Measurements from ENCODE around the gene CBX2.

Gene CBX2

DNA sequence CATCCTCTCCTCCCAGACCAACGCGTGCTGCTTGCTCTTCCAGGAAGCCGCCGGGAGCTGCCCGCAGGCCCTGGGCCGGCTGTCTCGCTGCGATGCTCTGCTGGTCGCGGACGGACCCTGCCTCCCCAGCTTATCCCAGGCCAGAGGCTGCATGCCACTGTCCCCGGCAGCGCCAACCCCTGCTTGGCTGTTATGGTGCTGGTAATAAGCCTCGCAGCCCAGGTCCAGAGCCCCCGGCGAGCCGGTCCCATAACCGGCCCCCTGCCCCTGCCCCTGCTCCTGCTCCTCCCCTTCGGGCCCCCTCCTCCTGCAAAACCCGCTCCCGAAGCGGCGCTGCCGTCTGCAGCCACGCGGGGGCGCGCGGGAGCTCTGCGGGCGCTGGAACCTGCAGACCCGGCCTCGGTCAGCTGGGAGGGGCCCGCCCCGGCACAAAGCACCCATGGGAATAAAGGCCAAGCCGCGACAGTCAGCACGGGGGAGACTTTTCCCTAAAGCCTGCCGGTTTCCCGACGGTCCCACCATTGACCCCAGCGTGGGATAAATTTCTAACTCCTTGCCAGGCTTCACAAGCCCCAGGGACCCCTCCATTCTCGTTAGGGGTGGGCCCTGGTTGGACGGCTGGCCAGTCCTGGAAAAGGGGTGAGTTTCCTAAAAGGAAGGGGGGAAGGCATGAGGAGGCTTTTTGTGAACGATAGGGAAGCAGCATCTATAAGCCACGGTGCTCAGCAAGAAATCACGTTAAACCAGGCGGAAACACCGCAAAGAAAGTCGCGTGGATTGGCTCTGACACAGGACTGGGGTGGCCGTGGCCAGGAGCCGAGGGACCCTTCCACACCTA, 36.0 kb upstream of the CBX2 start:
- Histone ChIP-seq H4K20me1 (ENCODE audit: control insufficient read depth, insufficient read depth, low read depth, low read length) (no peaks in the 10 kb centered on the region), H3K36me3 (ENCODE audit: control insufficient read depth, low read length) (no peaks in the 10 kb centered on the region), H3K4me1 (ENCODE audit: control insufficient read depth, low read length) (peaks cover 3% of the 10 kb centered on the region), H3K27ac (ENCODE audit: low read depth, low read length) (no peak overlapping the region), H3K4me3 (ENCODE audit: low read length) (no peak overlapping the region), H3K4me2 (ENCODE audit: low read length) (no peak overlapping the region), H3F3A (ENCODE audit: control insufficient read depth, insufficient read depth) (no peaks in the 10 kb centered on the region), H3K79me2 (ENCODE audit: control insufficient read depth, low read length) (no peaks in the 10 kb centered on the region), H3K9me2 (replicated peaks; ENCODE audit: control insufficient read depth, low read length) (no peaks in the 10 kb centered on the region), H3K9me3 (ENCODE audit: control insufficient read depth, insufficient read depth, low read length) (no peaks in the 10 kb centered on the region), H3K27me3 (ENCODE audit: control insufficient read depth, low read length) (peaks cover 10% of the 10 kb centered on the region)
- TF ChIP-seq EZH2phosphoT487 (IDR thresholded peaks at IDR 0.05; ENCODE audit: borderline replicate concordance, low read length): no peak
- TF ChIP-seq, protein P1, sequence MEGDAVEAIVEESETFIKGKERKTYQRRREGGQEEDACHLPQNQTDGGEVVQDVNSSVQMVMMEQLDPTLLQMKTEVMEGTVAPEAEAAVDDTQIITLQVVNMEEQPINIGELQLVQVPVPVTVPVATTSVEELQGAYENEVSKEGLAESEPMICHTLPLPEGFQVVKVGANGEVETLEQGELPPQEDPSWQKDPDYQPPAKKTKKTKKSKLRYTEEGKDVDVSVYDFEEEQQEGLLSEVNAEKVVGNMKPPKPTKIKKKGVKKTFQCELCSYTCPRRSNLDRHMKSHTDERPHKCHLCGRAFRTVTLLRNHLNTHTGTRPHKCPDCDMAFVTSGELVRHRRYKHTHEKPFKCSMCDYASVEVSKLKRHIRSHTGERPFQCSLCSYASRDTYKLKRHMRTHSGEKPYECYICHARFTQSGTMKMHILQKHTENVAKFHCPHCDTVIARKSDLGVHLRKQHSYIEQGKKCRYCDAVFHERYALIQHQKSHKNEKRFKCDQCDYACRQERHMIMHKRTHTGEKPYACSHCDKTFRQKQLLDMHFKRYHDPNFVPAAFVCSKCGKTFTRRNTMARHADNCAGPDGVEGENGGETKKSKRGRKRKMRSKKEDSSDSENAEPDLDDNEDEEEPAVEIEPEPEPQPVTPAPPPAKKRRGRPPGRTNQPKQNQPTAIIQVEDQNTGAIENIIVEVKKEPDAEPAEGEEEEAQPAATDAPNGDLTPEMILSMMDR (IDR thresholded peaks at IDR 0.05; ENCODE audit: low read depth, low read length, poor library complexity, severe bottlenecking): peak; percentile 94

DNA sequence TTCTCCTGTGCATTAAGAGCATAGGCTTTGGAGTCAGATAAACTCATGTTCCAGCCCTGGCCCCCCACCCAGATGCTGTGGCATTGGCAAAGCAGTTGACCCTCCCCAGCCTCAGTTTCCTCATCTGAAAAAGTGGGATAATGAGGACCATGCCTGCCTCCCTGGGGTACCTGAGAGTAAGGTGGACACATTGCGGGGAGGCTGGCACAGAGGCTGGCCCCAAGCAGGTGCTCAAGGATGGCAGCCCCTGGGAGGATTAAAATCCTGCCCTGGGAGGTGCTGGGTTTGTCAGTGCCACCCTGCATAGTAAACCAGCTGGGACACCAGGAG, 35.4 kb upstream of the CBX2 start:
- no peaks in the 10 kb centered on the region for H3K79me2 ChIP-seq (ENCODE audit: control insufficient read depth, low read length)
- no peaks in the 10 kb centered on the region for H3F3A ChIP-seq (ENCODE audit: control insufficient read depth, insufficient read depth)
- H3K27me3 ChIP-seq (ENCODE audit: control insufficient read depth, low read length): peaks cover 10% of the 10 kb centered on the region
- H3K4me1 ChIP-seq (ENCODE audit: control insufficient read depth, low read length): peaks cover 3% of the 10 kb centered on the region
- H4K20me1 ChIP-seq (ENCODE audit: control insufficient read depth, insufficient read depth, low read depth, low read length): no peaks in the 10 kb centered on the region
- H3K9me2 ChIP-seq (replicated peaks; ENCODE audit: control insufficient read depth, low read length): no peaks in the 10 kb centered on the region
- no peak for TF ChIP-seq EZH2phosphoT487 (IDR thresholded peaks at IDR 0.05; ENCODE audit: borderline replicate concordance, low read length)
- TF ChIP-seq, protein P1 (IDR thresholded peaks at IDR 0.05; ENCODE audit: low read depth, low read length, poor library complexity, severe bottlenecking): no peak
- no peaks in the 10 kb centered on the region for H3K9me3 ChIP-seq (ENCODE audit: control insufficient read depth, insufficient read depth, low read length)
- H3K27ac ChIP-seq (ENCODE audit: low read depth, low read length): no peak overlapping the region
- no peak overlapping the region for H3K4me3 ChIP-seq (ENCODE audit: low read length)
- no peak overlapping the region for H3K4me2 ChIP-seq (ENCODE audit: low read length)
- no peaks in the 10 kb centered on the region for H3K36me3 ChIP-seq (ENCODE audit: control insufficient read depth, low read length)

DNA sequence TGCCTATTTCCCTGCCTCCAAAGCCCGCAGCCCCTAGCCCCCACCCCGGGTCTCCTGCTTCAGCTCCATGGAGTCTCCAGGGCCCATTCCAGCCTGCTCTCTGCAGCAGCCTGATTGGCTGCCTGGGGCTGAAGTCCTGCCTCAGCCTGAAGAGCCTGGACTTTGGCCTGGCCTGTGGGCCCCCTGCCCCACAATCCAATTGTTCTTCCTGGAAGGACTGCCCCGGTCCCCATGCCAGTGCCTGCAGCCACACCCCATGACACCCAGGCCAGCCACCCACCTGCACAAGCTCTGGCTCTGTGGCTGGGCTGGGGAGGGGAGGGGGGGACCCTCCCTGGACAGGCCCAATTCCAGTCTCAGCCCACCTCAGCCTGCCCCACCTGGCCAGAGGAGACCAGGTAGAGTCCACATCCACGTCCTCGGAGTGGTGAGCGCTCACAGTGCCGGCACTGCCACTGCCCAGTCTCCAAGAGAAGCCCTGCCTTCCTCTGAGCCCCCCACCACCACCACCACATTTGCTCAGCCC, 34.9 kb upstream of the CBX2 start:
- TF ChIP-seq, protein P1 (IDR thresholded peaks at IDR 0.05; ENCODE audit: low read depth, low read length, poor library complexity, severe bottlenecking): no peak
- no peak for TF ChIP-seq EZH2phosphoT487 (IDR thresholded peaks at IDR 0.05; ENCODE audit: borderline replicate concordance, low read length)
- Histone ChIP-seq H3K79me2 (ENCODE audit: control insufficient read depth, low read length) (no peaks in the 10 kb centered on the region), H3K27me3 (ENCODE audit: control insufficient read depth, low read length) (peaks cover 10% of the 10 kb centered on the region), H3K4me3 (ENCODE audit: low read length) (no peak overlapping the region), H3F3A (ENCODE audit: control insufficient read depth, insufficient read depth) (no peaks in the 10 kb centered on the region), H3K9me3 (ENCODE audit: control insufficient read depth, insufficient read depth, low read length) (no peaks in the 10 kb centered on the region), H3K4me2 (ENCODE audit: low read length) (no peak overlapping the region), H3K4me1 (ENCODE audit: control insufficient read depth, low read length) (peaks cover 3% of the 10 kb centered on the region), H3K27ac (ENCODE audit: low read depth, low read length) (no peak overlapping the region), H3K9me2 (replicated peaks; ENCODE audit: control insufficient read depth, low read length) (no peaks in the 10 kb centered on the region), H4K20me1 (ENCODE audit: control insufficient read depth, insufficient read depth, low read depth, low read length) (no peaks in the 10 kb centered on the region), H3K36me3 (ENCODE audit: control insufficient read depth, low read length) (no peaks in the 10 kb centered on the region)

Measured in DOHH2 (cell line).